ENCODE measurements around the gene APEX1.

APEX1 gene

GRCh38 chr14:20498622-20499021 lies 43.6 kb downstream of the APEX1 start:
- Histone ChIP-seq H3K79me2 (ENCODE audit: insufficient read depth, low read length) (no peaks in the 10 kb centered on the region), H3K9ac (ENCODE audit: low read depth, low read length) (no peak overlapping the region), H3K4me3 (ENCODE audit: low read depth in 1 of 2, low read length in 2 of 2) (no peak overlapping the region), H2AFZ (ENCODE audit: low read depth, low read length) (no peak overlapping the region), H3K27me3 (ENCODE audit: insufficient read depth, low read length, poor library complexity) (peaks cover 11% of the 10 kb centered on the region), H3K9me3 (ENCODE audit: insufficient read depth, low read length, severe bottlenecking) (no peaks in the 10 kb centered on the region), H3K4me1 (ENCODE audit: insufficient read depth, low read length) (no peaks in the 10 kb centered on the region), H3K36me3 (ENCODE audit: insufficient read depth, low read length) (no peaks in the 10 kb centered on the region), H4K20me1 (ENCODE audit: insufficient read depth, low read length) (no peaks in the 10 kb centered on the region), H3K4me2 (ENCODE audit: insufficient read depth, low read length) (no peak overlapping the region), H3K27ac (ENCODE audit: low read length) (no peak overlapping the region)
- no peak for DNase-seq
- no peak for ATAC-seq (ENCODE audit: insufficient read depth, low read depth)
- TF ChIP-seq CTCF (IDR thresholded peaks at IDR 0.05; ENCODE audit: borderline replicate concordance, extremely low read depth, low read length, poor library complexity, severe bottlenecking) (no peak), EZH2 (IDR thresholded peaks at IDR 0.05; ENCODE audit: borderline replicate concordance, low read depth, low read length, severe bottlenecking) (no peak)

GRCh38 chr14:20499108-20499507 lies 44.1 kb downstream of the APEX1 start:
- no peaks in the 10 kb centered on the region for H3K4me1 ChIP-seq (ENCODE audit: insufficient read depth, low read length)
- H3K79me2 ChIP-seq (ENCODE audit: insufficient read depth, low read length): no peaks in the 10 kb centered on the region
- H3K4me2 ChIP-seq (ENCODE audit: insufficient read depth, low read length): no peak overlapping the region
- no peaks in the 10 kb centered on the region for H3K9me3 ChIP-seq (ENCODE audit: insufficient read depth, low read length, severe bottlenecking)
- H3K9ac ChIP-seq (ENCODE audit: low read depth, low read length): no peak overlapping the region
- H3K36me3 ChIP-seq (ENCODE audit: insufficient read depth, low read length): no peaks in the 10 kb centered on the region
- no peak overlapping the region for H3K27ac ChIP-seq (ENCODE audit: low read length)
- H4K20me1 ChIP-seq (ENCODE audit: insufficient read depth, low read length): no peaks in the 10 kb centered on the region
- DNase-seq (no peak), ATAC-seq (ENCODE audit: insufficient read depth, low read depth) (no peak)
- peaks cover 11% of the 10 kb centered on the region for H3K27me3 ChIP-seq (ENCODE audit: insufficient read depth, low read length, poor library complexity)
- H3K4me3 ChIP-seq (ENCODE audit: low read depth in 1 of 2, low read length in 2 of 2): no peak overlapping the region
- TF ChIP-seq EZH2 (IDR thresholded peaks at IDR 0.05; ENCODE audit: borderline replicate concordance, low read depth, low read length, severe bottlenecking) (no peak), CTCF (IDR thresholded peaks at IDR 0.05; ENCODE audit: borderline replicate concordance, extremely low read depth, low read length, poor library complexity, severe bottlenecking) (no peak)
- no peak overlapping the region for H2AFZ ChIP-seq (ENCODE audit: low read depth, low read length)

- Histone ChIP-seq H3K9ac (ENCODE audit: low read depth, low read length) (no peak overlapping the region), H3K9me3 (ENCODE audit: insufficient read depth, low read length, severe bottlenecking) (no peaks in the 10 kb centered on the region), H3K27me3 (ENCODE audit: insufficient read depth, low read length, poor library complexity) (peaks cover 11% of the 10 kb centered on the region), H3K4me2 (ENCODE audit: insufficient read depth, low read length) (no peak overlapping the region), H3K36me3 (ENCODE audit: insufficient read depth, low read length) (no peaks in the 10 kb centered on the region), H3K27ac (ENCODE audit: low read length) (no peak overlapping the region), H4K20me1 (ENCODE audit: insufficient read depth, low read length) (no peaks in the 10 kb centered on the region), H3K4me3 (ENCODE audit: low read depth in 1 of 2, low read length in 2 of 2) (no peak overlapping the region), H3K4me1 (ENCODE audit: insufficient read depth, low read length) (no peaks in the 10 kb centered on the region), H2AFZ (ENCODE audit: low read depth, low read length) (no peak overlapping the region), H3K79me2 (ENCODE audit: insufficient read depth, low read length) (no peaks in the 10 kb centered on the region)
- DNase-seq: no peak
- no peak for TF ChIP-seq EZH2 (IDR thresholded peaks at IDR 0.05; ENCODE audit: borderline replicate concordance, low read depth, low read length, severe bottlenecking)
- no peak for TF ChIP-seq CTCF (IDR thresholded peaks at IDR 0.05; ENCODE audit: borderline replicate concordance, extremely low read depth, low read length, poor library complexity, severe bottlenecking)
- ATAC-seq (ENCODE audit: insufficient read depth, low read depth): no peak
These were observed 44.9 kb downstream of the APEX1 start for GRCh38 chr14:20499881-20500280.

- no peaks in the 10 kb centered on the region for H3K36me3 ChIP-seq (ENCODE audit: insufficient read depth, low read length)
- H3K4me3 ChIP-seq (ENCODE audit: low read depth in 1 of 2, low read length in 2 of 2): no peak overlapping the region
- H3K9me3 ChIP-seq (ENCODE audit: insufficient read depth, low read length, severe bottlenecking): no peaks in the 10 kb centered on the region
- TF ChIP-seq CTCF (IDR thresholded peaks at IDR 0.05; ENCODE audit: borderline replicate concordance, extremely low read depth, low read length, poor library complexity, severe bottlenecking) (no peak), EZH2 (IDR thresholded peaks at IDR 0.05; ENCODE audit: borderline replicate concordance, low read depth, low read length, severe bottlenecking) (no peak)
- no peak for DNase-seq
- no peaks in the 10 kb centered on the region for H3K79me2 ChIP-seq (ENCODE audit: insufficient read depth, low read length)
- H4K20me1 ChIP-seq (ENCODE audit: insufficient read depth, low read length): no peaks in the 10 kb centered on the region
- H3K4me1 ChIP-seq (ENCODE audit: insufficient read depth, low read length): no peaks in the 10 kb centered on the region
- H2AFZ ChIP-seq (ENCODE audit: low read depth, low read length): no peak overlapping the region
- H3K4me2 ChIP-seq (ENCODE audit: insufficient read depth, low read length): no peak overlapping the region
- no peak overlapping the region for H3K9ac ChIP-seq (ENCODE audit: low read depth, low read length)
- ATAC-seq (ENCODE audit: insufficient read depth, low read depth): no peak
- peaks cover 4% of the 10 kb centered on the region for H3K27me3 ChIP-seq (ENCODE audit: insufficient read depth, low read length, poor library complexity)
- H3K27ac ChIP-seq (ENCODE audit: low read length): no peak overlapping the region
These were observed 46.3 kb downstream of the APEX1 start for GRCh38 chr14:20501346-20501745.
